Mammary epithelial cell (primary cell): ENCODE data around the gene MEX3B.

Source experiments
- CTCF ChIP-seq, 2 donors: IDR thresholded peaks in 1 of 2; conservative IDR thresholded peaks in 1 of 2; 2 replicates each; pipeline ENCODE4 v1.5.1; 2011 to 2012; ENCODE audit warnings: inconsistent platforms in 2 of 2, low read length in 2 of 2, mild to moderate bottlenecking in 2 of 2, control low read depth in 1 of 2, low read depth in 1 of 2; ENCODE audit not compliant: insufficient read depth in 1 of 2; ENCODE audit errors: extremely low read depth in 1 of 2
- EZH2 ChIP-seq: IDR thresholded peaks from 2 replicates; pipeline ENCODE4 v1.6.1; 2012; ENCODE audit warnings: low read length, inconsistent platforms, borderline replicate concordance

DNA sequence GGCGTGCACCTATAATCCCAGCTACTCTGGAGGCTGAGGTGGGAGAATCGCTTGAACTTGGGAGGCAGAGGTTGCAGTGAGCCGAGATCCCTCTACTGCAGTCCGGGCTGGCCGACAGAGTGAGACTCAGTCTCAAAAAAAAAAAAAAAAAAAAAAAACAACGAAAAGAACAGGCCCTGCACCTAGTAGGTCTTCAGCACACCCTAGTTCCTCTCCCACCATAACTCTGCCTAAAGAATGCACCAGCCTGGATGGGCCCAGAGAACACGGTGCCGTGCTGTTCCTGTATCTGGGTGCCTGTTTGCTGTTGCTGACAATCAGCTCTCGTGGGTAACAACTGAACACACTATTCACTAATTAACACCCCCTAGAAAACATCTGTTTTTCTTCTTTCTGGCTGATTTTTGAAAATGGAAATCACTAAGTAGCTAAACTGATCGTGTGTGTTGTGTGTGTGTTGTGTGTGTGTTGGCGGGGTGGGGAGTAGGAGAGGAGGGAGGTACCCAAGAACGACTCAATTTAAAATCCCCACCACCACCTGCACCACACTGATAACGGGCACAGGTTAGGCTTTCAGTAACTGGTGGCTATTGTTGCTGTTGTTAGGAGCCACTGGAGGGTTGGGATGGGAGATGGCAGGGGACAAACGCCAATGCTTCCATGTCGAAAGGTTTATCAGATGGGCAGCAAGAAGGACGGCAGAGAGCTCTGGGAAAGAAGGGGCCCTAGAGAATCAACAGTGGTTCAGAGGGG is 40.6 kb upstream of the MEX3B start:
- TF ChIP-seq CTCF (conservative IDR thresholded peaks at IDR 0.05 in 1 of 2, IDR thresholded peaks at IDR 0.05 in 1 of 2; ENCODE audit: extremely low read depth in 1 of 2, insufficient read depth in 1 of 2, low read depth in 1 of 2, low read length in 2 of 2) (no peak), EZH2 (no peak)
